ENCODE results near the gene TPRX2. TPM values are rescaled to one million over a fixed set of nuclear protein-coding genes. Genes with fewer than 3 reads are reported as not detected.

Gene TPRX2
- total and polyA plus RNA-seq, 2 of the 8 experiments (the other 6 are each of a cell fraction or from before 2014, with no cell fraction given), result not detected

DNA sequence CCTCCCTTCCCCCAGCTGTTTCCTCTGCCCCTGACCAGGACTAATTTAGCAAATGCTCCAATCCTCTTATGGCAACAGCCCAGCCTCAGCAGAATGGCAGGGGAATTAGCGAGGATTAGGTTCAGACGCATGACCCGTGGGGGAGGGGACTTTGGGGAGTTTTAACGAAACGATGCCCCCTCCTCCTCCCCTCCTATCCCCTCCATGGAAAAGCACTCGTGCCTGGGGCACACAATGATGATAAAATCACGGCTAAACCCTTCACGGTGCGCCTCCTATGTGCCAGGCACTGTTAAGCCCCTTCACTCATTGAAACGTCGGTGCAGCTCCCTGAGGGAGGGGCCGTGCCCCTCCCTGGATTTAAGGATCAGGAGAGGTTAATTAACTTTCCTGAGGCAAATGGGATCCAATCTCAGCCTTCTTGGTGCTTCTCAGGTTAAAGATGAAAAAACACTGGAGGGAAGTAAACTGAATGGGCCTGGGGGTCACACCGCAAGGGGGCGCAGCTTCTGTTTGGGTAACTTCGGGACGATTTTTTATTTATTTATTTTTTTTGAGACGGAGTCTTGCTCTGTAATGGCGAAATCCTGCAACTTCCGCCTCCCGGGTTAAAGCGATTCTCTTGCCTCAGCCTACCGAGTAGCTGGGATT lies 10.1 kb upstream of the TPRX2 start (continued):
- TF ChIP-seq, protein P1, sequence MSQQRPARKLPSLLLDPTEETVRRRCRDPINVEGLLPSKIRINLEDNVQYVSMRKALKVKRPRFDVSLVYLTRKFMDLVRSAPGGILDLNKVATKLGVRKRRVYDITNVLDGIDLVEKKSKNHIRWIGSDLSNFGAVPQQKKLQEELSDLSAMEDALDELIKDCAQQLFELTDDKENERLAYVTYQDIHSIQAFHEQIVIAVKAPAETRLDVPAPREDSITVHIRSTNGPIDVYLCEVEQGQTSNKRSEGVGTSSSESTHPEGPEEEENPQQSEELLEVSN (IDR thresholded peaks at IDR 0.05), result no peak
- peak; percentile 72 for TF ChIP-seq RBBP5 (IDR thresholded peaks at IDR 0.05; ENCODE audit: borderline replicate concordance, low read depth, low read length)
- no peak for TF ChIP-seq BCL11A (IDR thresholded peaks at IDR 0.05; ENCODE audit: low read depth in 2 of 2, low read length in 2 of 2)
- TF ChIP-seq PHF8 (conservative IDR thresholded peaks at IDR 0.05; ENCODE audit: low read depth, low read length), result no peak; the same call in 1 of the 2 replicates
- TF ChIP-seq BACH1 (IDR thresholded peaks at IDR 0.05; ENCODE audit: low read length), result peak; percentile 63; the same call in 1 of the 2 replicates
- peak; percentile 46 for TF ChIP-seq ASH2L (IDR thresholded peaks at IDR 0.05; ENCODE audit: low read length)
- TF ChIP-seq KDM5A (IDR thresholded peaks at IDR 0.05; ENCODE audit: low read length), result no peak
- TF ChIP-seq, protein P2, sequence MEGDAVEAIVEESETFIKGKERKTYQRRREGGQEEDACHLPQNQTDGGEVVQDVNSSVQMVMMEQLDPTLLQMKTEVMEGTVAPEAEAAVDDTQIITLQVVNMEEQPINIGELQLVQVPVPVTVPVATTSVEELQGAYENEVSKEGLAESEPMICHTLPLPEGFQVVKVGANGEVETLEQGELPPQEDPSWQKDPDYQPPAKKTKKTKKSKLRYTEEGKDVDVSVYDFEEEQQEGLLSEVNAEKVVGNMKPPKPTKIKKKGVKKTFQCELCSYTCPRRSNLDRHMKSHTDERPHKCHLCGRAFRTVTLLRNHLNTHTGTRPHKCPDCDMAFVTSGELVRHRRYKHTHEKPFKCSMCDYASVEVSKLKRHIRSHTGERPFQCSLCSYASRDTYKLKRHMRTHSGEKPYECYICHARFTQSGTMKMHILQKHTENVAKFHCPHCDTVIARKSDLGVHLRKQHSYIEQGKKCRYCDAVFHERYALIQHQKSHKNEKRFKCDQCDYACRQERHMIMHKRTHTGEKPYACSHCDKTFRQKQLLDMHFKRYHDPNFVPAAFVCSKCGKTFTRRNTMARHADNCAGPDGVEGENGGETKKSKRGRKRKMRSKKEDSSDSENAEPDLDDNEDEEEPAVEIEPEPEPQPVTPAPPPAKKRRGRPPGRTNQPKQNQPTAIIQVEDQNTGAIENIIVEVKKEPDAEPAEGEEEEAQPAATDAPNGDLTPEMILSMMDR (IDR thresholded peaks at IDR 0.05; ENCODE audit: control extremely low read depth in 1 of 3, insufficient read depth in 1 of 3, low read depth in 1 of 3, low read length in 3 of 3), result peak; percentile 60 to 63 (median 61); a peak in 3 of 4 replicates
- no peak for TF ChIP-seq SP2 (IDR thresholded peaks at IDR 0.05; ENCODE audit: low read length)
- no peak for TF ChIP-seq KDM1A (IDR thresholded peaks at IDR 0.05; ENCODE audit: borderline replicate concordance, low read length)
- no peak for TF ChIP-seq SP1 (IDR thresholded peaks at IDR 0.05; ENCODE audit: low read depth, low read length)
- no peak for TF ChIP-seq TEAD4 (IDR thresholded peaks at IDR 0.05; ENCODE audit: low read depth, low read length)
- TF ChIP-seq EZH2 (IDR thresholded peaks at IDR 0.05; ENCODE audit: low read depth, low read length, severe bottlenecking), result no peak
- TF ChIP-seq YY1 (IDR thresholded peaks at IDR 0.05; ENCODE audit: low read depth, low read length), result peak; percentile 41; the same call in 1 of the 2 replicates
- 0 out of 2 replicates have a peak, but pooled peaks have one; percentile 39 for TF ChIP-seq TAF1 (IDR thresholded peaks at IDR 0.05; ENCODE audit: low read depth, low read length)
- TF ChIP-seq CTBP2 (IDR thresholded peaks at IDR 0.05; ENCODE audit: borderline replicate concordance, insufficient read depth, insufficient read length, low read length), result no peak
- 0 out of 2 replicates have a peak, but pooled peaks have one; percentile 2 for TF ChIP-seq TBP (IDR thresholded peaks at IDR 0.05; ENCODE audit: low read depth, low read length)
- no peak for TF ChIP-seq TAF7 (optimal IDR thresholded peaks at IDR 0.05; ENCODE audit: borderline replicate concordance, low read depth, low read length)
- TF ChIP-seq, protein P3, sequence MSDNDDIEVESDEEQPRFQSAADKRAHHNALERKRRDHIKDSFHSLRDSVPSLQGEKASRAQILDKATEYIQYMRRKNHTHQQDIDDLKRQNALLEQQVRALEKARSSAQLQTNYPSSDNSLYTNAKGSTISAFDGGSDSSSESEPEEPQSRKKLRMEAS (IDR thresholded peaks at IDR 0.05), result 0 out of 2 replicates have a peak, but pooled peaks have one; percentile 7
- TF ChIP-seq RFX5 (IDR thresholded peaks at IDR 0.05; ENCODE audit: borderline replicate concordance, low read depth, low read length), result no peak
- TF ChIP-seq CHD1 (IDR thresholded peaks at IDR 0.05; ENCODE audit: low read depth, low read length), result no peak

All from H1 (cell line).